Cardiac fibroblast (primary cell): ENCODE measurements around the gene LIF.

ENCODE experiments used
- DNase-seq, 2 donors: peaks; one replicate each; pipeline versions ENCODE4 v3.0.0 to v3.0.0-alpha.2; 2010; ENCODE audit warnings: low read depth in 2 of 2
- H3K4me3 ChIP-seq, 2 donors: replicated peaks in 1 of 2; 1 replicate in 1 of 2; 2 replicates in 1 of 2; pipeline ENCODE4 v1.5.1; 2011; ENCODE audit warnings: low read depth in 2 of 2, low read length in 2 of 2, mild to moderate bottlenecking in 2 of 2, moderate library complexity in 1 of 2
- CTCF ChIP-seq: IDR thresholded peaks from one replicate; pipeline ENCODE4 v1.5.1; 2011; ENCODE audit warnings: low read depth, mild to moderate bottlenecking, low read length, inconsistent platforms

Gene LIF

GRCh38 chr22:30245985-30246813, at the start of gene LIF:
Gene LIF (minus strand): TSS chr22:30246759. CDS start chr22:30246695, 64 bp downstream.
- no peak for TF ChIP-seq CTCF
- H3K4me3 ChIP-seq = peak within 1 kb of the TSS; percentile 53 to 75
- peak; percentile 61 to 89 for DNase-seq

DNA sequence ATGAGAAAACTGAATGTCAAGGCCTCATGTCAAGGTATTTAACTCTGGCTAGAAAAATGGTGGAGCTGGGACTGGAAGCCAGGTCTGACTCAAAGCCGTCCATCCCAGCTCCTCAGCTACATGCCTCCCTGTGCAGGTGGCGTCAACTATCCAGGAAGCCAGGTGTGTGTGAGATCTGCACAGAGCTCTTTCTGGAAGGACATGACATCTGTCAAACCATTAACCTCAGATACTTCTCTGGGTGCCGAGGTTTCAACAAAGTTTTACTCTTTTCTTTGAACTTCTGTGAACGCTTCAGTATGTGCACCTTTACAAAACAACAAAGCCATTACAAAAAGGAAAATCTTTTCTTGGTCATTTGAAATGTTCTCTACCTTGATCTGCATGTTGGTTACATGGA, 49.8 kb upstream of the LIF start:
- no peak for TF ChIP-seq CTCF
- no peak for DNase-seq
- H3K4me3 ChIP-seq = no peak overlapping the region

DNA sequence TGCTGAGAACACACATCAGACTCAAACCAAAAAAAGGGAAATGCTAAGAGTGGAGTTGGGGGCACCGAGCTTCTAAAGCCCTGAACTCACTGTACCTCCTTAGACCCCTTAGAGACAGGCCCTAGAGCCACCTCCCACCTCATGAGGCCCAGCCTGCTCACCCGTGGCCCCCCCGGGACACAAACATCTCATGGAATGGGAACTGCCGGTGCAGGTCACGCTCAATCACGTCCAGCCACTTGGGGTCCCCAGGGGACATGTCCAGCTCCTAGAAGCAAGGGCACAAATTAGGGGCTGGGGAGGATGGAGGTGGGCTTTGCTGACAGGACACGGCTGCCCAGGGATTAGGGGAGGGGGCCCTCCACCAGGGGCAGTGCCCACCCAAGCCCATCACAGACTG, 49.0 kb upstream of the LIF start:
- no peak for DNase-seq
- no peak for TF ChIP-seq CTCF
- H3K4me3 ChIP-seq = no peak overlapping the region

DNA sequence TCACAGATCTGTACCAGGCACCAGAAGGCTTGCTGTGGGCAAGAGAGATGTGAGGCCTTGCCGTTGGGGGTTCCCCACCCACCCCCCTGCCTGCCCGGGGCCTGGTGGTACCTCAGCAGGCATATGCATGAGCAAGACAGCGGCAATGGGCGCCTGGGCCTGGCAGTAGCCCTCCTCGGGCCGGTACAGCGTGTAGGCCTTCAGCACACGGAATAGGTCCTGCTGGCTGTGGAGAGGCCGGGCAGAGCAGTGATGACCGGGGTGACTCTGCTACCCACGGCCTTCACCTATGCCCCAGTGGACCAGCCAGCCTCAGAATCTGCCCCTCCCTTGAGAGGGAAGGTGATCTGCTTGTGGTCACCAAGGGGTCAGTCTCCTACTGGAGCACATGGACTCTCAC, 48.3 kb upstream of the LIF start:
- no peak overlapping the region for H3K4me3 ChIP-seq
- no peak for DNase-seq
- TF ChIP-seq CTCF = no peak

GRCh38 chr22:30294066-30294465, 47.5 kb upstream of the LIF start:
- H3K4me3 ChIP-seq = no peak overlapping the region
- DNase-seq = no peak
- TF ChIP-seq CTCF = no peak

- no peak for DNase-seq
- no peak for TF ChIP-seq CTCF
- no peak overlapping the region for H3K4me3 ChIP-seq
Measured at GRCh38 chr22:30293026-30293425, 46.5 kb upstream of the LIF start.
